ENCODE results near the gene MTMR10. TPM values are rescaled to one million over a fixed set of nuclear protein-coding genes. Genes with fewer than 3 reads are reported as not detected.

MTMR10 gene, protein sequence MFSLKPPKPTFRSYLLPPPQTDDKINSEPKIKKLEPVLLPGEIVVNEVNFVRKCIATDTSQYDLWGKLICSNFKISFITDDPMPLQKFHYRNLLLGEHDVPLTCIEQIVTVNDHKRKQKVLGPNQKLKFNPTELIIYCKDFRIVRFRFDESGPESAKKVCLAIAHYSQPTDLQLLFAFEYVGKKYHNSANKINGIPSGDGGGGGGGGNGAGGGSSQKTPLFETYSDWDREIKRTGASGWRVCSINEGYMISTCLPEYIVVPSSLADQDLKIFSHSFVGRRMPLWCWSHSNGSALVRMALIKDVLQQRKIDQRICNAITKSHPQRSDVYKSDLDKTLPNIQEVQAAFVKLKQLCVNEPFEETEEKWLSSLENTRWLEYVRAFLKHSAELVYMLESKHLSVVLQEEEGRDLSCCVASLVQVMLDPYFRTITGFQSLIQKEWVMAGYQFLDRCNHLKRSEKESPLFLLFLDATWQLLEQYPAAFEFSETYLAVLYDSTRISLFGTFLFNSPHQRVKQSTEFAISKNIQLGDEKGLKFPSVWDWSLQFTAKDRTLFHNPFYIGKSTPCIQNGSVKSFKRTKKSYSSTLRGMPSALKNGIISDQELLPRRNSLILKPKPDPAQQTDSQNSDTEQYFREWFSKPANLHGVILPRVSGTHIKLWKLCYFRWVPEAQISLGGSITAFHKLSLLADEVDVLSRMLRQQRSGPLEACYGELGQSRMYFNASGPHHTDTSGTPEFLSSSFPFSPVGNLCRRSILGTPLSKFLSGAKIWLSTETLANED
- 14.9 and 36.3 TPM in 2 replicates for total RNA-seq

DNA sequence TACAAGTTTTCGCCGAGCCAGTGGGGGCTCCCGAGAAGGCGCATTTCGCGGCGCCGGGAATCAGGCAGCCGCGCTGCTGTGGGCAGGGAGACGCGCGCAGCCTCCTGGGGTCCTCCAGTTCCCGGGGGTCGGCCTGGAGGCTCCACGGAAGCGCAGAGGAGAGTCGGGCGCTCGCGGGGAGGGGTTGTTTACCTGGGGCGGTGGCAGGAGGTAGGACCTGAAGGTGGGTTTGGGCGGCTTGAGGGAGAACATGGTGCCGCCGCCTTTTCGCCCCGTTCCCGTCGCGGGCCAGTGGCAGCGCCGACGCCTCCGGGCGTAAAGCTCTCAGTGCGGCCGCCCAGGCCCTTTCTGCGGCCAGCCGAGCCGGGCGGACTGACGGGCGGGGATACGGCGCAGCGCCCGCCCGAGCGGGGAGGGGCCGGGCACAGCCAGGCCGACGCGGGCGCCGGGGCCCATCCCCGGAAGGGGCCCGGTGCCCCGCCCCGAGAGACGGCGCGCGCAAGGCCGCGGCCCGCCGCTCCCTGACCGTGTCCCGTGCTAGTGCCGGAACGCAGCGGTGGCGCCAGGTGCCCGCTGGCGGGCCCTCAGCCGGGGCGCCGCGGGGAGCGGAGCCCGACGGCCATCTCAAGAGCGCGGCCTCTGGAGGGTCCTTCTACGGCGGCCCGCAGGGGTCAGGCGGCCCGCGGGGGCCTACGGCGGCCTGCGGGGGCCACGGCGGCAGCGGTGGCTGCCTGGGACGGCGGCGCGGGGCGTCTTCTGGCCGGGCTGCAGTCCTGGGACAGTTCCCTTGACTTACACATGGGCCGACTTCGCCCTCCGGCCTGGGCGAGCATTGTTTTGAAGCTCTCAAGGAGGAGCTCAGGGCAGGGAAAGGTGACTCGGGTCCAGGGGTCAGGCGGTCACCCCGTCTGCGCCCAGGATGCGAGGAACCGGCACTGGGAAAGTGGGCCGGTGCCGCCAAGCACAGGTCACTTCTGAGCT, at the start of gene MTMR10:
TSS of gene MTMR10 (minus strand) at position 374 of the 981 bp plus-strand sequence. CDS start at position 252, 122 bp downstream.

DNA sequence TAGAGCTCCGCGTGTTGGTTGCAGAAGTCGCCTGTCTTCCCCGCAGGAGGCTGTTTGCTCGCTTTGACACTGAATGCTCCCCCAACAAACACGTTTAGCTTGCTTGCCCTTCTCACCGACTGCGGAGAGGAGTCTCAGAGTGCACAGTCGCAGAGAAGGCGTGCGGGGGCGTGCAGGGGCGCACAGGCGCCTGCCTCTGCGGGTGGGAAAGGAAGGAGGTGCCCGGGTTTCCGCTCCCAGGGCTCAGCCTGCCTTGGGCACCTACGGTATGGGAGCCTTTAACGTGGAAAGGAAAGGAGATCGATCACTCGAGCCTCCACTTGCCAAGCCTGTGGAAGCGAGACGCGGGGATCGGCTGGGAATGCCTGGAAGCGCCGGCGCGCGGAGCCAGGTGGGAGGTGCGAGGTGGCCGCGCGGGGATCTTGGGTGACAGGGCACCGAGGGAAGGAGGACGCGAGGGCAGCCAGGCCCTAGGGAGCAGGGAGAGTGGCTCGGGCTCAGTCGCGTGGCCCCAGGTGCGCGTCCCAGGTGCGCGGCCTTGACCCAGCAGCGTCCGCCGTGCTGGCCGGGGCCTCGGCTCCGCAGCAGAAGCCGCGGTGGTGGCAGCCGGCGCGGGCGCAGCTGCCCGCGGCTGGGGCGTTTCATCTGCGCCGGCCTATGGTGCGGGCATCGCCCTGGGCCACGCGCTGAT, 87.8 kb downstream of the MTMR10 start, which contains the start of gene FAN1:
TSS of gene FAN1 (plus strand) at position 419 of the 691 bp plus-strand sequence. CDS start 749 bp downstream, outside the sequence.

Other genes starting within 250 kb of the MTMR10 start
- 15.6 and 21.9 TPM in 2 replicates for gene FAN1, start 87.7 kb downstream of the MTMR10 start, total RNA-seq
- gene TRPM1, start 110.1 kb upstream of the MTMR10 start, total RNA-seq = under 0.01 TPM in 1 of 2 replicates, not detected in the other